Measurements from ENCODE around the gene CLCN7.

Gene CLCN7

GRCh38 chr16:1464196-1464893 lies 10.5 kb downstream of the CLCN7 start:
- DNase-seq (ENCODE audit: low read depth in 4 of 4, low spot score in 1 of 4): no peak

GRCh38 chr16:1461146-1461545 lies 13.7 kb downstream of the CLCN7 start:
- no peak for DNase-seq (ENCODE audit: low read depth in 4 of 4, low spot score in 1 of 4)

- DNase-seq (ENCODE audit: low read depth in 4 of 4, low spot score in 1 of 4): no peak
Observed at GRCh38 chr16:1460602-1461138, 14.2 kb downstream of the CLCN7 start.

- DNase-seq (ENCODE audit: low read depth in 4 of 4, low spot score in 1 of 4): no peak
Observed at GRCh38 chr16:1459967-1460366, 14.9 kb downstream of the CLCN7 start.

GRCh38 chr16:1458977-1459341 lies 15.9 kb downstream of the CLCN7 start:
- no peak for DNase-seq (ENCODE audit: low read depth in 4 of 4, low spot score in 1 of 4)

GRCh38 chr16:1458336-1458976 lies 16.4 kb downstream of the CLCN7 start:
- no peak for DNase-seq (ENCODE audit: low read depth in 4 of 4, low spot score in 1 of 4)

GRCh38 chr16:1457489-1458245 lies 17.2 kb downstream of the CLCN7 start:
- DNase-seq (ENCODE audit: low read depth in 4 of 4, low spot score in 1 of 4): no peak

GRCh38 chr16:1456951-1457350 lies 17.9 kb downstream of the CLCN7 start:
- no peak for DNase-seq (ENCODE audit: low read depth in 4 of 4, low spot score in 1 of 4)

GRCh38 chr16:1455190-1456171 lies 19.3 kb downstream of the CLCN7 start:
- DNase-seq (ENCODE audit: low read depth in 4 of 4, low spot score in 1 of 4): no peak

GRCh38 chr16:1454561-1454960 lies 20.3 kb downstream of the CLCN7 start:
- DNase-seq (ENCODE audit: low read depth in 4 of 4, low spot score in 1 of 4): no peak

GRCh38 chr16:1453316-1453715 lies 21.5 kb downstream of the CLCN7 start:
- no peak for DNase-seq (ENCODE audit: low read depth in 4 of 4, low spot score in 1 of 4)

GRCh38 chr16:1452530-1452929 lies 22.3 kb downstream of the CLCN7 start:
- no peak for DNase-seq (ENCODE audit: low read depth in 4 of 4, low spot score in 1 of 4)

- no peak for DNase-seq (ENCODE audit: low read depth in 4 of 4, low spot score in 1 of 4)
Observed at GRCh38 chr16:1451702-1452392, 23.0 kb downstream of the CLCN7 start.

- DNase-seq (ENCODE audit: low read depth in 4 of 4, low spot score in 1 of 4): no peak
Observed at GRCh38 chr16:1450841-1451240, 24.0 kb downstream of the CLCN7 start.

- DNase-seq (ENCODE audit: low read depth in 4 of 4, low spot score in 1 of 4): no peak
Observed at GRCh38 chr16:1450218-1450617, 24.6 kb downstream of the CLCN7 start.

- no peak for DNase-seq (ENCODE audit: low read depth in 4 of 4, low spot score in 1 of 4)
Observed at GRCh38 chr16:1449201-1449788, 25.5 kb downstream of the CLCN7 start.

GRCh38 chr16:1448536-1449116 lies 26.2 kb downstream of the CLCN7 start:
- no peak for DNase-seq (ENCODE audit: low read depth in 4 of 4, low spot score in 1 of 4)

- DNase-seq (ENCODE audit: low read depth in 4 of 4, low spot score in 1 of 4): no peak
Observed at GRCh38 chr16:1447965-1448364, 26.9 kb downstream of the CLCN7 start.

- DNase-seq (ENCODE audit: low read depth in 4 of 4, low spot score in 1 of 4): no peak
Observed at GRCh38 chr16:1446296-1447080, 28.3 kb downstream of the CLCN7 start.
